HUES64 (cell line): ENCODE results near the gene ZDHHC24.

Experiments
- H3K27ac ChIP-seq: 2 replicates; pipeline ENCODE4 v1.7.0; 2013; ENCODE audit warnings: low read depth, low read length, inconsistent platforms
- H3K27me3 ChIP-seq: 2 replicates; pipeline ENCODE4 v1.6.1; 2013; ENCODE audit warnings: mild to moderate bottlenecking, low read length; ENCODE audit not compliant: insufficient read depth
- H3K36me3 ChIP-seq: 2 replicates; pipeline ENCODE4 v1.6.1; 2013; ENCODE audit warnings: mild to moderate bottlenecking, low read length; ENCODE audit not compliant: insufficient read depth
- H3K4me1 ChIP-seq: 2 replicates; pipeline ENCODE4 v1.6.1; 2013; ENCODE audit warnings: mild to moderate bottlenecking, low read length, moderate library complexity; ENCODE audit not compliant: insufficient read depth
- H3K4me3 ChIP-seq: 2 replicates; pipeline ENCODE4 v1.5.1; 2013; ENCODE audit warnings: mild to moderate bottlenecking, low read length, moderate library complexity
- H3K9ac ChIP-seq: 2 replicates; pipeline ENCODE4 v1.6.1; 2013; ENCODE audit warnings: mild to moderate bottlenecking, low read depth, low read length
- H3K9me3 ChIP-seq: 2 replicates; pipeline ENCODE4 v1.6.1; 2013; ENCODE audit warnings: low read depth, low read length; ENCODE audit not compliant: insufficient read depth
- WGBS: fragments of 150-250, 120-280 bp; methylation state at CpG from one replicate; pipeline ENCODE4 v1.1.7; 2013; ENCODE audit warnings: missing lambda C conversion rate; 5-methylcytosine and 5-hydroxymethylcytosine counted together

The ZDHHC24 gene

GRCh38 chr11:66477263-66478201 lies 68.3 kb downstream of the ZDHHC24 start:
- WGBS: 92% methylated on average over 11 of the region's 11 CpGs

GRCh38 chr11:66476841-66477251 lies 69.0 kb downstream of the ZDHHC24 start:
- H3K9ac ChIP-seq: no peak overlapping the region
- H3K36me3 ChIP-seq: peaks cover 16% of the 10 kb centered on the region; the same call in 1 of the 2 replicates
- H3K27ac ChIP-seq: no peak overlapping the region
- peaks cover 3% of the 10 kb centered on the region; the same call in 1 of the 2 replicates for H3K4me1 ChIP-seq
- 76% methylated on average over 9 of the region's 9 CpGs for WGBS
- no peaks in the 10 kb centered on the region for H3K9me3 ChIP-seq
- no peaks in the 10 kb centered on the region for H3K27me3 ChIP-seq
- no peak overlapping the region for H3K4me3 ChIP-seq

More at GRCh38 chr11:66477263-66478201, 68.3 kb downstream of the ZDHHC24 start:
- H3K9ac ChIP-seq: no peak overlapping the region
- H3K36me3 ChIP-seq: peaks cover 13% of the 10 kb centered on the region
- no peaks in the 10 kb centered on the region for H3K9me3 ChIP-seq
- no peak overlapping the region for H3K27ac ChIP-seq
- no peaks in the 10 kb centered on the region for H3K27me3 ChIP-seq
- H3K4me1 ChIP-seq: peaks cover 3% of the 10 kb centered on the region; the same call in 1 of the 2 replicates
- H3K4me3 ChIP-seq: no peak overlapping the region

- H3K36me3 ChIP-seq: peaks cover 16% of the 10 kb centered on the region; the same call in 1 of the 2 replicates
- H3K27me3 ChIP-seq: no peaks in the 10 kb centered on the region
- 90% methylated on average over 10 of the region's 10 CpGs for WGBS
- H3K4me3 ChIP-seq: no peak overlapping the region
- H3K9ac ChIP-seq: no peak overlapping the region
- H3K9me3 ChIP-seq: no peaks in the 10 kb centered on the region
- H3K27ac ChIP-seq: no peak overlapping the region
- peaks cover 3% of the 10 kb centered on the region; the same call in 1 of the 2 replicates for H3K4me1 ChIP-seq
Observed at GRCh38 chr11:66476173-66476840, 69.5 kb downstream of the ZDHHC24 start.

- Histone ChIP-seq H3K27me3 (no peaks in the 10 kb centered on the region), H3K9me3 (no peaks in the 10 kb centered on the region), H3K9ac (no peak overlapping the region), H3K4me3 (no peak overlapping the region), H3K27ac (no peak overlapping the region), H3K36me3 (peaks cover 18% of the 10 kb centered on the region; the same call in 1 of the 2 replicates), H3K4me1 (peaks cover 3% of the 10 kb centered on the region; the same call in 1 of the 2 replicates)
- 94% methylated on average over 44 of the region's 44 CpGs for WGBS
Observed at GRCh38 chr11:66475349-66476172, 70.3 kb downstream of the ZDHHC24 start.

- H3K4me1 ChIP-seq: peaks cover 6% of the 10 kb centered on the region; the same call in 1 of the 2 replicates
- no peak overlapping the region for H3K4me3 ChIP-seq
- H3K9me3 ChIP-seq: no peaks in the 10 kb centered on the region
- H3K27me3 ChIP-seq: no peaks in the 10 kb centered on the region
- H3K27ac ChIP-seq: no peak overlapping the region; the same call in 1 of the 2 replicates
- H3K36me3 ChIP-seq: peaks cover 19% of the 10 kb centered on the region; the same call in 1 of the 2 replicates
- H3K9ac ChIP-seq: no peak overlapping the region
- WGBS: 91% methylated on average over 20 of the region's 20 CpGs
Observed at GRCh38 chr11:66473608-66474515, 72.0 kb downstream of the ZDHHC24 start.

GRCh38 chr11:66473167-66473566 lies 72.7 kb downstream of the ZDHHC24 start:
- H3K4me1 ChIP-seq: peaks cover 6% of the 10 kb centered on the region; the same call in 1 of the 2 replicates
- no peak overlapping the region for H3K4me3 ChIP-seq
- no peak overlapping the region for H3K9ac ChIP-seq
- peaks cover 19% of the 10 kb centered on the region; the same call in 1 of the 2 replicates for H3K36me3 ChIP-seq
- no peaks in the 10 kb centered on the region for H3K9me3 ChIP-seq
- WGBS: 93% methylated on average over 11 of the region's 11 CpGs
- H3K27ac ChIP-seq: no peak overlapping the region
- H3K27me3 ChIP-seq: no peaks in the 10 kb centered on the region

- H3K27ac ChIP-seq: no peak overlapping the region
- peaks cover 9% of the 10 kb centered on the region; the same call in 1 of the 2 replicates for H3K4me1 ChIP-seq
- no peak overlapping the region for H3K9ac ChIP-seq
- H3K27me3 ChIP-seq: no peaks in the 10 kb centered on the region
- peaks cover 19% of the 10 kb centered on the region; the same call in 1 of the 2 replicates for H3K36me3 ChIP-seq
- no peak overlapping the region for H3K4me3 ChIP-seq
- H3K9me3 ChIP-seq: no peaks in the 10 kb centered on the region
- WGBS: 93% methylated on average over 9 of the region's 9 CpGs
Observed at GRCh38 chr11:66472054-66472453, 73.8 kb downstream of the ZDHHC24 start.

- Histone ChIP-seq H3K4me1 (peaks cover 6% of the 10 kb centered on the region; the same call in 1 of the 2 replicates), H3K9ac (no peak overlapping the region), H3K36me3 (peaks cover 19% of the 10 kb centered on the region; the same call in 1 of the 2 replicates), H3K27ac (no peak overlapping the region), H3K27me3 (no peaks in the 10 kb centered on the region), H3K9me3 (no peaks in the 10 kb centered on the region), H3K4me3 (no peak overlapping the region)
- 97% methylated on average over 16 of the region's 16 CpGs for WGBS
Observed at GRCh38 chr11:66471142-66471541, 74.7 kb downstream of the ZDHHC24 start.
